Skeletal muscle tissue (tissue), 4 donors: ENCODE data around the gene MCOLN2. TPM values are rescaled to one million over a fixed set of nuclear protein-coding genes. Genes with fewer than 3 reads are reported as not detected.
"Not testable (repeated sequence)": the region's sequence is repeated elsewhere in the genome, so short reads cannot be mapped to it uniquely, and the experiment has no call there.

Experiments used
- H3K27ac ChIP-seq: one replicate; pipeline ENCODE4 v1.7.0; 2013; ENCODE audit warnings: mild to moderate bottlenecking, low read depth, low read length, inconsistent platforms
- H3K27me3 ChIP-seq, 3 donors: one replicate each; pipeline ENCODE4 v1.7.0; 2013; ENCODE audit warnings: low read length in 3 of 3; ENCODE audit not compliant: control insufficient read depth in 3 of 3, insufficient read depth in 3 of 3
- H3K36me3 ChIP-seq, 3 donors: one replicate each; pipeline ENCODE4 v1.7.0; 2013; ENCODE audit warnings: low read length in 3 of 3; ENCODE audit not compliant: control insufficient read depth in 3 of 3, insufficient read depth in 3 of 3
- H3K4me1 ChIP-seq, 3 donors: one replicate each; pipeline ENCODE4 v1.7.0; 2013; ENCODE audit warnings: low read length in 3 of 3, mild to moderate bottlenecking in 3 of 3; ENCODE audit not compliant: control insufficient read depth in 3 of 3, insufficient read depth in 3 of 3
- H3K4me3 ChIP-seq, 3 donors: one replicate each; pipeline ENCODE4 v1.7.0; 2013; ENCODE audit warnings: low read length in 3 of 3
- H3K9ac ChIP-seq, 3 donors: one replicate each; pipeline ENCODE4 v1.7.0; 2013; ENCODE audit warnings: low read length in 3 of 3, mild to moderate bottlenecking in 3 of 3, moderate library complexity in 2 of 3, low read depth in 1 of 3
- H3K9me3 ChIP-seq, 3 donors: one replicate each; pipeline ENCODE4 v1.7.0; 2013; ENCODE audit warnings: low read length in 3 of 3; ENCODE audit not compliant: control insufficient read depth in 3 of 3
- total RNA-seq: library from RNA; depleted of rRNA; stranded (reverse); fragments of >200 nt; gene quantifications from one replicate; pipeline ENCODE4 v1.2.3, GENCODE V29; 2014
- donor health status: Osteomylitis.

The MCOLN2 gene
- total RNA-seq, 1 donor from 2014 or later, result not detected

- not testable (repeated sequence) for H3K36me3 ChIP-seq, H3K27ac ChIP-seq, H3K4me1 ChIP-seq, H3K9ac ChIP-seq, H3K27me3 ChIP-seq, H3K9me3 ChIP-seq, H3K4me3 ChIP-seq
Measured at GRCh38 chr1:84986561-84986960, 10.4 kb downstream of the MCOLN2 start.

DNA sequence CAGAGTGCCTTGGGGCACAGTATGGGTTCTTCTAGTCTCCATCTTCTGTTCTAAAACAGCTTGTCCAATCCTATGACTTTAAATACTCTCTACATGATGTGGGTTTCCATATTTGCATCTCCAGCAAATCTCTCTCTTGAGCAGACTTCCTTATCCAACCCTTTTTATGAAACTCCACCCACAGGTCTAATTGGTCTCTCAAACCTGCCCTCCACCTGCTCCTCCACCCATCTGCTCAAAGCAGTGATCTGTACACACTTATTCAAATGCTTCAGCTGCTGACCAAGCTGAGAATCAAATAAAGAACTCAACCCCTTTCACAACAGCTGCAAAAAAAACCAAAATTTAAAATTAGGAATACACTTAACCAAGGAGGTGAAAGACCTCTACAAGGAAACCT, 11.5 kb downstream of the MCOLN2 start:
- Histone ChIP-seq H3K4me1 (no peaks in the 10 kb centered on the region), H3K9me3 (no peaks in the 10 kb centered on the region), H3K4me3 (no peak overlapping the region), H3K9ac (no peak overlapping the region), H3K36me3 (no peaks in the 10 kb centered on the region), H3K27me3 (no peaks in the 10 kb centered on the region), H3K27ac (no peak overlapping the region)

DNA sequence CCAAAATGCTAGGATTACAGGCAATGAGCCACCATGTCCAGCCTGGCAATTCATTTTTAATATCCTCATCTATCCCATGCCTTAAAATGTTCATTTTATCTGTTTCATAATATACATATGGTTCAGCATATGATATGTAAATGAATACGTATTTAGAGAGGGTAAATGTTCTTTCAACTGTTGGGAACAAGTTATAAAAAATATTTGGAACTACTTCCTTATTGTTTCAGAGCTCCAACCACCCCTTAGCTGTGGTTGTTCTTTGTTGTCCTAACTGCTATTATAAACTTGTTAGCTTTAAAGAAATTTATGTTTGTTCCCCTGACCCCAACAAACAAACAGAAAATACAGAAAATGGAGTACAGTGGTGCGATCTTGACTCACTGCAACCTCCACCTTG, 14.5 kb downstream of the MCOLN2 start:
- Histone ChIP-seq H3K27ac (no peak overlapping the region), H3K9me3 (no peaks in the 10 kb centered on the region), H3K36me3 (no peaks in the 10 kb centered on the region), H3K4me1 (no peaks in the 10 kb centered on the region), H3K27me3 (no peaks in the 10 kb centered on the region), H3K4me3 (no peak overlapping the region), H3K9ac (no peak overlapping the region)

- Histone ChIP-seq H3K27ac (no peak overlapping the region), H3K4me3 (no peak overlapping the region), H3K4me1 (no peaks in the 10 kb centered on the region), H3K36me3 (no peaks in the 10 kb centered on the region), H3K9me3 (no peaks in the 10 kb centered on the region), H3K9ac (no peak overlapping the region), H3K27me3 (no peaks in the 10 kb centered on the region)
Measured at GRCh38 chr1:84975035-84975434, 21.9 kb downstream of the MCOLN2 start.

DNA sequence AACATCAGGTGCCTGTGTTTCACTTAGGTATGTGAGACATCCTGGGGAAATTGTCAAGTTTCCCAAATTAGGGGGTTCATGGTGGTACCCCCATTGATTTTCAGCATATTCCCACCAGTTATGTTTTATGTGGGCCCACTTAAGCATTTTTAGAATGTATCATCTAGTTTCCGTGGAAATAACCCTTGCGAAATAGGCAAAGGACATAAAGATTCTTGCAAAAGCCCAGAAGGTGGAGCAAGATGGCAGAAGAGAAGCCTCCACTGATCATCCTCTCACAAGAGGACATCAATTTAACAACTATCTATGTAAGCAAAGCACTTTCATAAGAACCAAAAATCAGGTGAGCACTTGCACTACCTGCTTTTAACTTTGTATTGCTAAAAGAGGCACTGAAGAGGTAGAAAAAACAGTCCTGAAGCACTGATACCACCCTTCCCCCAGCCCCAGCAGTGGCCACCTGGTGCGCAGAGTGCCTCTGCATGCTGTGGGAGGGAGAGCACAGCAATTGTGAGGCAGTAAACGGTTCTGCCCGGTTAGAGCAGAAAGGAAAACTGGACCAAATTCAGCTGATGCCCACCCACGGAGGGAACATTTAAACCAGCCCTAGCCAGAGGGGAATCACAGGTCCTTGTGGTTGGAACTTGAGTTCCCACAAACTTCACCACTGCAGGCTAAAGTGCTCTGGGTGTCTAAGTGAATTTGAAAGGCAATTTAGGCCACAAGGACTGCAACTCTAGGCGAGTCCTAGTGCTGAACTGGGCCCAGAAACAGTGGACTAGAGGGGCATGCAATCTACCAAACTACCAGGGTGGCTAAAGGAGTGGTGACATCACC, 23.2 kb downstream of the MCOLN2 start:
- H3K4me1 ChIP-seq, result no peaks in the 10 kb centered on the region

DNA sequence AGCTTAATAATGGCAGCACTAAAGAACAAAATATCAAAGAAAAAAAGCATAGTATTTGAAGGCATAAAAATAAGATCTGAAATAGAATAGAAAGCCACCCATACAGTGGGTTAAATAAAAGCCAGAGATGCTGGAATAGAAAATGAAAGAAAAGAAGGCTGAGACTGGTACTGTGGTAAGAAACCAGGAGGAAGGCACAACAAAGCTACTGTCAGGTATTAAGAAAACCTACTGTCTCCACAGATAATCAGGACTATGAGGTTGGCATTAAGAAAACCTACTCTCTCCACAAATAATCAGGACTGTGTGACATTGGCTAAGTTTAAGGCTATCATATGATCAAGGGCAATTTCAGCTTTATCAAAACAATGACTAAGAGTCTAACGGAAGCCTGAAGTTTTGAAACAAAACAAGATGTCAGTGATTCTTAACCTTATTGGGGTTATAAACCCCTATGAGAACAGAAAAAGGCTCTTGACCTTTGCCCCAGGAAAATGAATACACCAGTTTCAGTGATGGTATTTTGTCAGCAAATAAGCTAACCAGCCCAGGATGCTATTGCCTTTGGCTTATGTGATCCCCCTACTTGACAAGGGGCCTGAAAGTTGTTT, 24.4 kb downstream of the MCOLN2 start:
- Histone ChIP-seq H3K9ac (no peak overlapping the region), H3K4me1 (no peaks in the 10 kb centered on the region), H3K9me3 (no peaks in the 10 kb centered on the region), H3K27me3 (no peaks in the 10 kb centered on the region), H3K27ac (no peak overlapping the region), H3K36me3 (no peaks in the 10 kb centered on the region), H3K4me3 (no peak overlapping the region)

More for the DNA sequence above, 23.2 kb downstream of the MCOLN2 start:
- H3K9ac ChIP-seq, result no peak overlapping the region
- no peak overlapping the region for H3K4me3 ChIP-seq
- H3K36me3 ChIP-seq, result no peaks in the 10 kb centered on the region
- H3K27me3 ChIP-seq, result no peaks in the 10 kb centered on the region
- H3K9me3 ChIP-seq, result no peaks in the 10 kb centered on the region
- H3K27ac ChIP-seq, result no peak overlapping the region

DNA sequence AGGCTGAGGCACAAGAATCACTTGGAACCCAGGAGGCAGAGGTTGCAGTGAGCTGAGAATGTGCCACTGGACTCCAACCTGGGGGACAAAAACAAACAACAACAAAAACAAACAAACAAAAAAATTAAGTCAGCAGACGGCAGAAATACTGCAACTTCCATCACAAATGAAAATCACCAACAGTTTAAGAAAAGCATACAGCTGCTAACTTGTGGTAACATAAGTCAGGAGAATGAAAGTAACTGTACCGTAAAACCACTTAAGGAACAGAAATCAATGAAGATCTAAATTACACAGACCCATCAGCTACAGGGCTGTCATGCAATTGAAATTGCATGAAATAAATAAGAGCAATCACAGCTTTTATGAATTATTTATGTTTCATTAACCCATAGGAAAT, 25.0 kb downstream of the MCOLN2 start:
- H3K9me3 ChIP-seq, result no peaks in the 10 kb centered on the region
- no peak overlapping the region for H3K4me3 ChIP-seq
- no peaks in the 10 kb centered on the region for H3K27me3 ChIP-seq
- no peak overlapping the region for H3K27ac ChIP-seq
- no peaks in the 10 kb centered on the region for H3K36me3 ChIP-seq
- no peaks in the 10 kb centered on the region for H3K4me1 ChIP-seq
- no peak overlapping the region for H3K9ac ChIP-seq

DNA sequence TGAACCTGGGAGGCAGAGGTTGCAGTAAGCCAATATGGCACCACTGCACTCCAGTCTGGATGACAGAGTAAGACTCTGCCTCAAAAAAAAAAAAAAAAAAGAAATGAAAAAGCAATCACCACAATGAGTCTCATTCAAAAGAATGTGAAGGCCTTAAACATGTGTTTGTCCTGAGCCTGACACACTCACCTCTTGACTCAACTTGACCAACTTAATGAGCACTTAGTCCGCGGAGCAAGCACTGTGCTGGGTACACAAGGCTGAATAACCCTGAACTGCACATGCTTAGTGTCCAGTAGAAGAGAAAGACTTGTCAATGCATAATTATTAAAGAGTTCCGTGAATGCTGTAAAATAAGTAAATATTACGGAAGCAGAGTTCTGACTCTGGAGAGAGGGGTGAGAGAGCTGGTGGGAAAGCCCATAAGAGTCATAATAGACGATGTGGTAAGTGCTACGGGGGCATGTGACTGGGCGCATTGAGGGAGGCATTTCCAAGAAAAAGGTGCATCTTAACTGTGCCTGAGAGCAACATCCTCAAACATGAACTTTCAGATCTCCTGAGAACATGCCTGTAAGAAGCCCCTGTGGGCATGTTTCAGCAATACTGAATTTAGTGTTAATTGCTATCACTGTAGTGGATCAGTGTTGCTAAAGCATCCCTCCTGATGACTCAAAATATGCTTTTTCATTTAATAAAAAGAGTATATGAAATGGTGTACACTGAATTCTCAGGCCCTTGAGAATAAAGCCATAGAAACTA, 27.2 kb downstream of the MCOLN2 start:
- Histone ChIP-seq H3K9ac (no peak overlapping the region), H3K27me3 (no peaks in the 10 kb centered on the region), H3K4me3 (no peak overlapping the region), H3K36me3 (no peaks in the 10 kb centered on the region), H3K9me3 (no peaks in the 10 kb centered on the region), H3K4me1 (no peaks in the 10 kb centered on the region), H3K27ac (no peak overlapping the region)

- Histone ChIP-seq H3K9me3 (no peaks in the 10 kb centered on the region), H3K36me3 (no peaks in the 10 kb centered on the region), H3K4me1 (no peaks in the 10 kb centered on the region), H3K27ac (no peak overlapping the region), H3K27me3 (no peaks in the 10 kb centered on the region), H3K4me3 (no peak overlapping the region), H3K9ac (no peak overlapping the region)
Measured at GRCh38 chr1:84968865-84969264, 28.0 kb downstream of the MCOLN2 start.

GRCh38 chr1:84968101-84968500, 28.8 kb downstream of the MCOLN2 start:
- H3K27me3 ChIP-seq, result no peaks in the 10 kb centered on the region
- H3K27ac ChIP-seq, result no peak overlapping the region
- no peaks in the 10 kb centered on the region for H3K9me3 ChIP-seq
- no peaks in the 10 kb centered on the region for H3K4me1 ChIP-seq
- H3K9ac ChIP-seq, result no peak overlapping the region
- H3K4me3 ChIP-seq, result no peak overlapping the region
- H3K36me3 ChIP-seq, result no peaks in the 10 kb centered on the region
